EL (cell line): ENCODE results near the gene PDC.
A peak's percentile ranks its signal among the peaks of the same experiment; 100 is the strongest.
"Not testable (repeated sequence)": the region's sequence is repeated elsewhere in the genome, so short reads cannot be mapped to it uniquely, and the experiment has no call there.

Experiments
- DNase-seq: peaks from one replicate; pipeline ENCODE4 v3.0.0-alpha.2; 2016

Gene PDC

DNA sequence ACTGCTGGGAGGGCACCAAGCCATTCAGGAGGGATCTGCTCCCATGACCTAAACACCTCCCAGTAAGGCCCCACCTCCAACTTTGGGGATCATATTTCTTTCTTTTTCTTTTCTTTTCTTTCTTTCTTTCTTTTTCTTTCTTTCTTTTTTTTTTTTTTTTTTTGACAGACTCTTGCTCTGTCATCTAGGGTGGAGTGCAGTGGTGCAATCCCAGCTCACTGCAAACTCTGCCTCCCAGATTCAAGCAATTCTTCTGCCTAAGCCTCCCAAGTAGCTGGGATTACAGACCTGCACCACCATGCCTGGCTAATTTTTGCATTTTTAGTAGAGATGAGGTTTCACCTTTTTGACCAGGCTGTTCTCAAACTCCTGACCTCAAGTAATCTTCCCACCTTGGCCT is 4.6 kb upstream of the PDC start:
- DNase-seq = not testable (repeated sequence)

DNA sequence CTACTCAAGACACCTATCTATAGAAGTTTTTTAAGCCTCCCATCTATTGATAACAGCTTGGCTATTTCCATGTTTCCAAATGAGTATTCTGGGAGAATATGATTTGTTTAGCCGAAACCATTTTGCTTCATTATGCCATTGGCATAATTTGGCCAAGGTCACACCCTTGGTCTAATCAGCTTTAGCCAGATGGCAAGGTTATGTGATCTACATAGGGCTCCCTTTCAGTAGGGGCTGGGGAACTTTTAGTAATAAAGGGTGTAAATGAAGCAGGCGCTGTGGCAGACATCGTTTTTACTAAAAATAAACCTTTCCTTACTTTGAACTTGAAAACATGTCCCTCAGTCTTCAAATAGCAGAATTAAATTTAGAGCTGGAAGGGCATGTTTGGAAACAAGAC is 3.0 kb upstream of the PDC start:
- DNase-seq = no peak

DNA sequence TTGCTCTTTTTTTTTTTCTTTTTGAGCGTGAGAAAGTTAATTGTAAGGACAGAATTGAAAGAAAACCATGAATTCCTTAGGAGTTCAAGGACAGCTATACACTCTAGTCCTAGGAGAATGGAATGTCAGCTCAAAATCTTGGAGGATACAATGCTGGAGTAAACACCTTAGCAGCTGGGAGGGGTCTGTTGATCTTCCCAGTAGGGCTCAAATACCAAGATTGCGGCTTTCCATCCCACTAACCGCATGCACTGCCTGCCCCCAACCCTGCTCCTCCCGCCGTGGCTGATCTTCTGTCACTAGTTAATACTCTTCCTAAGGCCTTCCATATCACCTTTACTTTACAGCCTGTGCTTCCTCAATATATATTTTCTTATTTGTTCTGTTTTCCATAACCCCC is 2.6 kb upstream of the PDC start:
- no peak for DNase-seq

DNA sequence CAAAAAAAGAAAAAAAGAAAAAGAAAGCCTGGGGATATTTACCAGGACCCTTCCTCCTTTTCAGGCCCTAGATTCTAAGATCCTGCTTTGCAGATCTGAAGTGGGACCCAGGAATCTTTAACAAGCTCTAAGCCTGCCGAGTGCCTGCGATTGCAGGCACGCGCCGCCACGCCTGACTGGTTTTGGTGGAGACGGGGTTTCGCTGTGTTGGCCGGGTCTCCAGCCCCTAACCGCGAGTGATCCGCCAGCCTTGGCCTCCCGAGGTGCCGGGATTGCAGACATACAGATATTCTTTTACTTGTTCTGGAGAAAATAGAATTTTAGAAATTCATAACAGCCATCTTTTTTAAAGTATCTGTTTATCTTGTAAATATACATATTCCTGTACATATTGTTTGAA is 1.8 kb downstream of the PDC start:
- DNase-seq = not testable (repeated sequence)

DNA sequence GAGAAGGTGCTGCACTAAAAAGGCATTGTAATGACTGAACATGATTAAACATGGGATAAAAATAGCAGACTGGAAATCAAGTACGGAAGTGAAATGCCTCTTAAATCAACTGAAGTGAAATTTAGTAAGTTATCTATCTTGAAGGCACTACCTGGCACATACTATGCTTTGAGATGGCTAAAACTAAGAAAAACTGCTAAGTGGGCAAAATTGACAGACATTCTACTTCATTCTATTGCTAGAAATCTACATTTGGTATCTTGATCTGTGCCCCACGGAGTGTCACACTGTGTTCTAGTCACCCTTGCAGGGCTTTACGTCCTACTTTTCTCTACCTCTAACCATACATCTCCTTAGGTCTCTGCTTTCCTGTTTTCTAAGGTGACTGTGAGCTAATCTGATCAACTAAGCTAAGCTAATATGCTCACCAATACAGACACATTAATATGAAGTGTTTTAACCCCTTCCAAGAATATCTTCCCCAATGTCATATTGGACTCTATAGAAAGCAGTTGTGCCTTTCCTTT is 4.1 kb downstream of the PDC start:
- DNase-seq = no peak

DNA sequence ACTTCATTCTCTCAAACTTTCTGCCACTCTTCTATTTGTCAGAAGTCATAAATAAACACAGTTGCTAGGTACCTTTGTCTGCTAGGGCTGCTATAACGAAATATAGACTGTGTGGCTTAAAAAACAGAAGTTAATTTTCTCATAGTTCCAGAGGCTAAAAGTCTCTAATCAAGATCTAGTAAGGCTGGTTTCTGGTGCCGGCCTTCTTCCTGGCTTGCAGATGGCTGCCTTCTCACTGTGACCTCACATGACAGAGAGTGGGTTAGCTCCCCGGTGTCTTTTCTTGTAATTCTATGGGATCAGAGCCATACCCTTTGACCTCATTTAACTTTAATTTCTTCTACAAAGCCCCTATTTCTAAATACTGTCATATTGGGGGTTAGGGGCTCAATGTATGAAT is 5.9 kb downstream of the PDC start:
- DNase-seq = no peak

DNA sequence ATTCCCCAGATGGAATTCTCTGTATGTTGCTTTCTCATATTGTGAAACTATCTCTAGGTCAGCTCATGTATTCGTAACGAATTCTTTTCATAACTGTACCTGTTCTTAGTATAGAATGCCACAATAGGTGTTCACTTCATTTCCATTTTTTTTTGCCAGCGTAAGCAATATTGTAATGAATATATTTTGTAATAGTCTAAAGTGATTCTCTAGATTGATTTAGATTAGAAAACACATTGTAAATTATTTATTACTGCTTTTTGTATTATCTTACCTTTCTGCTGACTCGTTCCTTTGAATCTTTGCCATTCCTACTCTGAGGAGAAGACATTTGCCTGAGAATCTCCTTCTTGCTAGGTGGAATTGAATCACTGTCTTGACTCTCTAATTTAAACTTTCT is 14.8 kb downstream of the PDC start:
- DNase-seq = no peak

DNA sequence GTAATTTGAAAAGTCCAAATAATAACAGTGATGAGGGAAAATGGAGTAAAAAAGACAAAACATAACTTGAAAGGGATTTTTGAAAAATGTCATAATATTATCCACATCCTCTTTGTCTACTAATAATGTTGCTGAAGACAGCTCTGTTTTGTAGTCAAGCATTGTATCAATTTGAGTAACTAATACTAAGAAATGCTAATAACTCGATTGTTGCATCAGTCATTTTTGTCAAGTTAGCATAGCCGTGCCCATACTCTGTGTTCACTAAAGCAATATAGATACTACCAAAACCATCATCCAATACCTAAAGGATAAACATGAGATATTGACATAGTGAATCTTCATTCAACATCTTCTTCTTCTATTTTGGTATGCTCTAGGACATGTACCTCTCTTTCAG is 17.3 kb downstream of the PDC start:
- DNase-seq = no peak

DNA sequence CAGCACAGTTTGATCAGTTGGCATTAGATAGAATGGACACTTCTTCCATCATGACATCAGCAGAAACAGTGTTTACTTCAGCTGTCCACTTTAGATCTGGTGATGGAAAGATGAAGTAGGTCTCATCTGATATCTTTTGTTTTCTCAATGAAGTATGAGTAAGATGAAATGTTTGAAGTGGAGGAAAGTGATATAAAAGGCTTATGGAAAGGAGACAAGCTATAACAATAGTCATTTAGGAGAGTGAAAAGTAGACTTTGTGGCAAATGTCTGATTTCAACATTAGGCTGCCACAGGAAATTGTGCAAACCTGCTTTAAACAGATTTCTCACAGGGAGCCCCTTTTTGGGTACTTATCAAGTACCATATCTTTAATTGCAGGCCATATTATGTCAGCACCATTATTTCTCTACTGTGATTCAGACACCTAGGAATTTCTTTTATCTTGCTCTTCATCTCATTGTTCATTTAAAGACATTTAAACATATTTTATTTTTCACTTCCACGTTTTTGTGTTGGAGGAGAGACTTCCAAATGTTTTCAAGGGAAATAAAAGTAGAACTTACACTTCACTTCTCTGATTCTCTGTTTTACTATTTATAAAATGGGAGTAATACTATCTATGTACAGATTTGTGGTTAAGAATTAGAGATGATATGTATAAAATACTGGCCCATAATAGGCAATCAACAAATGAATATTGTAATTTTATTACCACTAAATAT is 18.1 kb downstream of the PDC start:
- peak; percentile 57 for DNase-seq

DNA sequence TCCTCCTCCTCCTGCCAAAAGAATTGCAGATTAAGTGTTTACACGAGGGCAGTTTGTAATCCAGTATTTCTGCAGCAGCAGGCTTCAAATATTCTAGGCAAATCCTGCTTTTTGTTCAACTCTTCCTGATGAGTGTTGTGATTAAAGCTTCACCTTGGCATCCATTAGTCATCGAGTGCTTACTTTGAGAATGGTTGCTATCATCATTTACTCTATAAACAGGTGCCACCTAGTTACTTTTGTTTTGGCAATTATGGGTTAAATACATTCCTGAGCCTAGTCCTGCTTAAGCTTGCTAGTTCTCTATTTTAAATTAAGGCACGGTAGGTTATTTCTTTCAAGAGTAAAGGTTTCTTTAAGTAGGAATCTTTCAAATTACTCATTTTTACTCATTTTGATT is 20.3 kb downstream of the PDC start:
- DNase-seq = no peak

DNA sequence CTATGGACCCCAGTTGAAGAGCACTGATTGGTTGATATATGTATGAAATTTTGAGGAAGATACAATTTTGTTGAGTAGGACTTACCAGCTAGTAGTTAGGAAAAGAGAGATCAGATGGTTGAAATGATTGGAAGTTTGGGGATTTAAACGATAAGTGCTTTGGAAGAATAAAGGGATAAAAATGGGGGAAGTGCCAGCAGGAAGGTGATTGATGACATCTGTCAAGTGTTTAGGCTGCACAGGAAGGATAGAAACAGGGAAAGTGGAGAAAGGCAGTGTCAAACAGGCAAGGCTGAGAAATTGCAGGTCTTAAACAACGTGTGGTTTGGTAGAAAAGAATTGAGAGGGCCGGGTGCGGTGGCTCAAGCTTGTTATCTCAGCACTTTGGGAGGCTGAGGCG is 22.3 kb downstream of the PDC start:
- no peak for DNase-seq

DNA sequence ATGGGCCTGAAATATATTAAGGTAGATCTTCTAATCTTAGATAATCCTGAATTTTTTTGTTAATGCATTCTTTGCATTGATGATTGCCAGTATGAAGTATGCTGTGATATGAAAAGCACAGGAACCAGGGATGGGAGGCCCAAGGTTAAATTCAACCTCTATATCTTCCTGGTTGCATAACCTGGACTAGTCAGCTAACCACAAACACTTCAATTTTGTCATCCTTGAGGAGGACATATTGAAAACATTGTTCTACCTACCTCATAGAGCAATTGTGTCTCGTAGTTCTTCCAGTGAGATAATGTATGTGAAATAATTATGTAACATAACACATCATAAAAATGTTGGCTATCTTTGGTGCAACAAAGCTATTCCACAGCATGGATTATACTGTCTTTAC is 25.6 kb downstream of the PDC start:
- DNase-seq = no peak

DNA sequence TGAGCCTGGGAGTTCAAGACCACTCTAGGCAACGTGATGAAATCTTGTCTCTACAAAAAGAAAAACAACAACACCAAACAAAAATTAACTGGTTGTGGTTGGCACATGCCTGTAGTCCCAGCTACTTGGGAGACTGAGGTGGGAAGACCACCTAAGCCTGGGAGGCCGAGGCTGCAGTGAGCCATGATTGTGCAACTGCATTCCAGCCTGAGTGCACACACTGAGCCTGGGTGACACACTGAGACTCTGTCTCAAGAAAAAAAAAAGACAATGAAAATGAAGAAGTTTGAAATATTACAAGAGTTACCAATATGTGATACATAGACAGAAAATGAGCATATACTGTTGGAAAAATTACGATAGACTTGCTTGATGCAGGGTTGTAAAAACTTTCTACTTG is 31.9 kb downstream of the PDC start:
- DNase-seq = no peak

DNA sequence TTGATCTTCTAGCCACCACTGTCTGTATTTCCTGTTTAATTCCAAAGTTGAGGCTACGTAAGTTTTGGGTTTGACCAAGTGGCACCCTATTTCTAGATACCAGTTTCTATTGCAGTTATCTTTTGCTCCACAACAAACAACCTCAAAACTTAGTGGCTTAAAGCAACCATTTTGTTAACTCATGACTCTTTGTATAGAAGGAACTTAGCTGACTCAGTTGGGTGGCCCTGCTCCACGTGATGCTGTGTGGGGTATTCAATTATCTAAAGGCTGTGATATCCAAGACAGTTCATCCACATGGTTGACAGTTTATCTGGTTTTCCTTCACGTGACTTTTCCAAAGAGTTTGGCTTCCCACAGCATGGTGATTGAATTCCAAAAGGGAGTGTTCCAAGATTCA is 34.8 kb downstream of the PDC start:
- DNase-seq = no peak

DNA sequence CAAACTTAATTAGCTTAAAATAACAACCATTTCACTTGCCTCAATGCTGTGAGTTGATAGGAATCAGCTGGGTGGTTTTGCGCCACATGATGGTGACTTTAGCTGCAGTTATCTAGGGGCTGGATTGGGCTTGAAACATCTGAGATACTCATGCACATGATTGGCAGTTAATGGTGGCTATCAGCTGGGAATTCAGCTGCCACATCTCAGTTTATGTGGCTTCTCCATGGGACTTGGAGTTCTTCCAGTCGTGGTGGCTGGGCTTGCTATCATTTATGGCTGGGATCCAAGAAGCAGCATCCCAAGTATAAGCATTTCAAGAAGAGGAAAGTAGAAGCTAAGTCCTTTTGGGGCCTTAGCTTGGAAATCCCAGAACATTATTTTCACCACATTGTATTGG is 36.4 kb downstream of the PDC start:
- no peak for DNase-seq

DNA sequence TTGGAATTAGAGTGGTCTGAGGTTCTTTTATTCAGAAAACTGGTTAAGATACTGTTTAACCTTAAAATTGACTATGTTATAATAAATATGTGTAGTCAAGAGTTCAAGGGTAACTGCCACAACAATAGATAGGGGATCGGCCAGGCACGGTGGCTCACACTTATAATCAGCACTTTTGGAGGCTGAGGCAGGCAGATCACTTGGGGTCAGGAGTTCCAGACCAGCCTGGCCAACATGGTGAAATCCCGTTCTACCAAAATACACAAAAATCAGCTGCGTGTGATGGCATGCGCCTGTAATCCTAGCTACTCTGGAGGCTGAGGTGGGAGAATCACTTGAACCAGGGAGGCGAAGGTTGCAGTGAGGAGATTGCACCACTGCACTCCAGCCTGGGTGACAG is 39.5 kb downstream of the PDC start:
- DNase-seq = no peak

DNA sequence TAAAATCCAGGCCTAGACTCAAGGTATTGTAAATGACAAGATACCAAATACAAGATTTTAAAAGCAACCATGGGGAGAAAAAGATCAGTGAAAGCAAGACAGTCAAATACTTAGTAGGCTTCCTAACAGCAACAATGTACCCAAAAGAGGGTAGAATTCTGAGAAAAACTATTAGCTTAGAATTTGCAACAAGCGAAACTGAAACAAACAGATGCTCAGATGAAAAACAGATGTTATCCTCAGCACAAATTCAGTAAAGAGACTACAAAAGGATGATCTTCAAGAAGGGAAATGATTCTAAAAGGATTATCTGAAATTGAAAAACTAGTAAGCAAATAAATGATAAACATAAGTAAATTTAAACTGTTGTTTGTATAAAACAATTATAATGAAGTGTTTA is 40.0 kb downstream of the PDC start:
- no peak for DNase-seq

DNA sequence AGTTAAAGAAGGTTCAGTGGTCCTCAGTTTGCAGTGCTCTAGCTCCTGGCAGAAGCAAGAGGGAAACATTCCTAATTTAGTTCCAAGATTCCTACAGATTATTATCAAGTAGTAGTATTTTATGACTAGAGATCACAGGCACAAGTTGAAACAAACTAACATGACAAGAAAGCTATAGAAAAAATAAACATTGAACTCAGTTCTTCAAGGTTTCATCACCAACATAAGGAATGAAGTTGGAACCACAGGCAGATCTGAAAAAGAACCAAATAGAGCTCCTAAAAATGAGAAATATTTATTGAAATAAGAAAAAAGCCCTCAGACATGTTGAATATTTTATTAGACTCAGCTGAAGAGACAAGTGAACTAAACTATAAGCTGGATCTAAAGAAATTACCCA is 40.6 kb downstream of the PDC start:
- DNase-seq = no peak

DNA sequence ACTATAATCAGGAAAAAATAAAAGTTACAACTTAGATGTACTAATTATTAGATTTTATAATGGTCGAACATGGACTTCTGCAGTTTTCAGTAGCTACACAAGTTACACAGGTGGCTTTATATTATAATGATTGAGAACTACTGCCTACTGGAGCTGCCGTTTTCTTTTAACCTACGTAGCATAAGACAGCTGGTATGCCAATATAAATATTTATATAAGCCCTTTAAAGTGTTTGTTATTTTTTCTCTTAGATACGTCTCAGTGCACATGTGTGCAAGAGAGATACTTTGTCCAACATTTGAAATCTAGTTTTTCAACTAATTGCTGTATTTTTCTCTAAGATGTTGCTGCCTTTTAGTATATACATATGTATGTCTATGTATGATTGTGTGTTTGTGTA is 42.4 kb downstream of the PDC start:
- no peak for DNase-seq

DNA sequence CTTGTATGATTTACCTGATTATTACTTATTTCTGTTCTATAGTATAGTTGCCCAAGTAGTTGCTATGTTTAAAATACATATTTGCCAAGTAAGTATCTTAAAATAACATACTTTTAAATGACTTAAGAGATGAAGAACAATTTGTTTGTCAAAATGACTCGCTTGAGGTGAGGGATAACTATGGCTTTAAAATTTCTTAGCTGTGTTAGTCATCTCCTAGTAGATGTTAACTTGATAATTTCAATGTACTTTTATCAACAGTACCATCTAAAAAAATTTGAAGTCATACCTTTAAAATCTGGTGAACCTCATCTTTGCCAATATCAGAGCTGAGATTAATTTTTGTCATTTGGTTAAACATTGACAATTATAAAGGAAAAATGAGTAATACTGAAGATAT is 47.6 kb downstream of the PDC start:
- DNase-seq = peak; percentile 22

DNA sequence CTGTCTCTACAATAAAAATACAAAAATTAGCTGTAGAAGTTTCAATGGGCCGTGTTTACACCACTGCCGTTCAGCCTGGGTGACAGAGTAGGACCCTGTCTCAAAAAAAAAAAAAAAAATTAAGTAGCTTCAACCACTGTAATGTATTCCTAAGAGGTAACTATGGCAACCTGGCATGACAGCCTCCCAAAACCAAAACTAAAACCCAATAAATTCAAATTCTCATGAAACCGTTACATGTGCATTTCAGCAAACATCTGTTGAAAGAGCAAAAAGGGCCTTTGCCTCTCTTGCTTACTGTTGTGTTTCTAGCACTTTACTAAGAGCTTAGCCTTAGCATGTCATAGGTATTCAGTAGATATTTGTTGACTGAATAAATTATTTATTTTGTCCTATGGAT is 51.8 kb downstream of the PDC start:
- DNase-seq = no peak

DNA sequence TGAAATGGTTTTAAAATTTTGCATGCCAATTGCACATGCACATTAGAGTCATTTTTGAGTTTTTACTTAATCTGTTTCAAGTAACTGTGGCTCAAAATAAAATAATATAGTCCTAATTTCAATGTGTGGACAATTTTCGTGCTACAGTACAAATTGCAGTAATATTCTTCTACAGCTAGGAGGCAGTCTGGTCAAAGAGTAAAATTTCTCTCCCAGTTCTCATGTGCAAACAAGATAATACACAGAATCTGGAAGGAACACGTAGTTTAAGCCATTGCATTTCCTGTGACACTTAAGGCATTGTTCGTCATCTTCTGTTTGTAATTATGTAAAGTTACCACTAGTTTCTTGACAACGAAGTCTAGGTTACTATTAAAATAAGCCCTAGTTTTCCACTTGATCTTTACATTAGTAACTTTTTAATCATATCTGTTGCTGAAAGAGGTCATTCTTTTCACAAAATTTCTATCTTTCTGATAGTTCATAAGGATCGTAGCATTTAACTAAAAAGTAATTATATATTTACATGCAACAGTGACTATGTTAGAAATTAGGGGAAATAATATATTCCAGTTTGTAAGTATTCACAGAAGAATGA is 56.4 kb downstream of the PDC start:
- peak; percentile 49 for DNase-seq

DNA sequence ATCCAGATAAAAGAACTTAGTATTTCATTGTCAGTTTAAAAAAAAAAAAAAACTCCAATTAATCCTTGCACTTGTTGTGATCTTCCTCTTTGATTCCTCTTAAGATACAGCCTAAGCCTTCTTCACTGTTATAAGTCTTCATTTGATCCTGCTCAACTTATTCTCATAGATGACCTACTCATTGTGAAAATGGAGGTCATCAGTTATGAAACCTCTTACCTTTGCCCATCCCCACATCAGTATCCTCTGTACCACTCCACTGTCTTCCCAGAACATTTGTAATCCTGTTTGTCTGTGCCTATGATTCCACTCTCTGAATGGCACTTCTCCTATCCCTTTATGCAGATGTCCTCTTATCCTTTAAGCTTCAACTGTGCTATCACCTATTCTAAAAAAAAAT is 57.3 kb downstream of the PDC start:
- no peak for DNase-seq

DNA sequence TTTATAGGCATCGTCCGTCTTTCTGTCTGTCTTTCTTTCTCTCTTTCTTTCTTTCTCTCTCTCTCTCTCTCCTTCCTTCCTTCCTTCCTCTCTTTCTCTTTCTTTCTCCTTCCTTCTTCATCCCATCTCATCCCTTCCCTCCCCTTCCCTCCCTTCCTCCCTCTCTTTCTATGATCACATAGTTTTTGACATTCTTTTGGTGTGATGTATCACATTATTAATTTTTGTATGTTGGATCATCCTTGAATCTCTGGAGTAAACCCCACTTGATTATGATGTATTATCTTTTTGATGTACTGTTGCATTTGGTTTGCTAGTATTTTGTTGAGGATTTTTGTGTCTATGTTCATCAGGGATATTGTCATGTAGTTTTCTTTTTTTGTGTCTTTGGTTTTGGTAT is 59.5 kb downstream of the PDC start:
- DNase-seq = peak; percentile 52
